SW480 (cell line): ENCODE data around the gene PTPRD.

Experiments
- DNase-seq: peaks from one replicate; pipeline ENCODE4 v3.0.0-alpha.2; 2016; ENCODE audit warnings: low spot score

The PTPRD gene

DNA sequence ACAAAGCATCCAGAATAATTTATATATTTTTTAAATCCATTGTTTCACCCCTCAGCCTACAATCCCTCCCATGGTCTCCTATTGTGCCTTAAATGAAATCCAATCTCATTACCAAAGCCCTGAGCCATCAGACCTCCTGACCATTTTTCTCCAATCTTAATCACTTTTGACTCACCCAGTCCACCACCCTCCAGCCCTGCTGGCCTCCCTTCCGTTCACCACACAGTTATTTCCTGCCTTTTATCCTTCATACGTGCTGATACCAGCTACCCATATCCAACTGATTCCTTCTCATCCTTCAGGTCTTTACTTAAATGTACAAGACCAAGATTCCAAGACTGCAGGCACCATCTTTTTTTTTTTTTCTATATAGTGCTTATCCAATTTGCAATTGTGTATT lies 1786.5 kb downstream of the PTPRD start:
- no peak for DNase-seq

DNA sequence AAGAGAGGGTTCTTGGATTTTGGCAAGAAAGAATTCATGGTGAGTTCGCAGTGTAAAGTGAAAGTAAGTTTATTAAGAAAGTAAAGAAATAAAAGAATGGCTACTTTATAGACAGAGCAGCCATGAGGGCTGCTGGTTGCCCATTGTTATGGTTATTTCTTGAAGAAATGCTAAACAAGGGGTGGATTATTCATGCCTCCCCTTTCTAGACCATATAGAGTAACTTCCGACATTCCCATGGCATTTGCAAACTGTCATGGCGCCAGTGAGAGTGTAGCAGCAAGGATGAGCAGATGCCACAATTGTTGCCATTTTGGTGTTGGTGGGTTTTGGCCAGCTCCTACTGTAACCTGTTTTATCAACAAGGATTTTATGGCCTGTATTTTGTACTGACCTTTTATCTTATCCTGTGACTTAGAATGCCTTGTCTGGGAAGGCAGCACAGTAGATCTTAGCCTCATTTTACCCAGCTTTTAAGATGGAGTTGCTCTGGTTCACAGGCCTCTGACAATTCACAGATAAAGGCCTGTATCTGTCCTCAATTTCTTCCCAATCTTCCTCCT lies 1787.1 kb downstream of the PTPRD start:
- no peak for DNase-seq

DNA sequence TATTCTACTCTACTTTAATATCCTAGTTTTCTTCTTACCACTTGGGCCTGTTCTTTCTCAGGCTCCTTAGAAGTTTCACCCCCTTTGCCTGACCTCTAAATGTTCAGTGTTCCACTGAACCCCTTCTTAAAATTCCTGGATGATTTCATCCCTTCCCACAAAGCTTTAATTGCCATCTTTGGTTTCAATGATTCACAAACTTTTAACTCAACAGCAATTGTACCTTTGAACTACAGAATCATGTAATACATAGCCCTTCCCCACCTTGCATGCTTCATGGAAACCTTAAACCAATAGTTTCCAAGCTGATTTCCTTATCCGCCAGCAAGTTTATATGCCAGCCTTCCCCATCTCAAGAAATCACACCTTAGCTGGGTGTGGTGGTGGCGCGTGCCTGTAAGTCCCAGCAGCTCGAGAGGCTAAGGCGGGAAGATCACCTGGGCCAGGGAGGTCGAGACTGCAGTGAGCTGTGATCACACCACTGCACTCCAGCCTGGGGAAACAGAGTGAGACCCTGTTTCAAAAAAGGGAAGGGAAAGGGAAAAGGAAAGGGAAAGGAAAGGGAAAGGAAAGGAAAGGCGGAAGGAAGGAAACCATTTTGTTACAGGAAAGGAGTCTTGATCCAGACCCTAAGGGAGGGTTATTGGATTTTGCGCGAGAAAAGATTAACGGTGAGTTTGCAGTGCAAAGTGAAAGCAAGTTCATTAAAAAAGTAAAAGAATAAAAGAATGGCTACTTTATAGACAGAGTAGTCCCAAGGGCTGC lies 1789.5 kb downstream of the PTPRD start:
- no peak for DNase-seq

DNA sequence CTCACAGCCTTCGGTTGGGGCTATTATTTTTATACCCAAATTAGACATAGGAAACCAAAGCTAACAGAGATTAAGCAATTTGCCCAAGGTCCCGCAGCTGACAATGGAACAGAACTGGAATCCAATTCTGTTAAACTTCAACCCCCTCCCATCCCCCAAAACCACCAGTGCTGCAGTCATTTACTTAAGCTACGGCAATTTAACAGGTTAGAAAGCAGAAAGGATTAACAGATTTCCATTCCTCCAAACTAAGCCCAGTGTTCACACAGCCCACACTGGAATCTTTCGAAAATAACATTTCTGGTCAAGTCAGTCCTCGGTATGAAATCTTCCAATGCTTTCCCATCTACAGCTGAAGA lies 1790.2 kb downstream of the PTPRD start:
- DNase-seq: no peak

DNA sequence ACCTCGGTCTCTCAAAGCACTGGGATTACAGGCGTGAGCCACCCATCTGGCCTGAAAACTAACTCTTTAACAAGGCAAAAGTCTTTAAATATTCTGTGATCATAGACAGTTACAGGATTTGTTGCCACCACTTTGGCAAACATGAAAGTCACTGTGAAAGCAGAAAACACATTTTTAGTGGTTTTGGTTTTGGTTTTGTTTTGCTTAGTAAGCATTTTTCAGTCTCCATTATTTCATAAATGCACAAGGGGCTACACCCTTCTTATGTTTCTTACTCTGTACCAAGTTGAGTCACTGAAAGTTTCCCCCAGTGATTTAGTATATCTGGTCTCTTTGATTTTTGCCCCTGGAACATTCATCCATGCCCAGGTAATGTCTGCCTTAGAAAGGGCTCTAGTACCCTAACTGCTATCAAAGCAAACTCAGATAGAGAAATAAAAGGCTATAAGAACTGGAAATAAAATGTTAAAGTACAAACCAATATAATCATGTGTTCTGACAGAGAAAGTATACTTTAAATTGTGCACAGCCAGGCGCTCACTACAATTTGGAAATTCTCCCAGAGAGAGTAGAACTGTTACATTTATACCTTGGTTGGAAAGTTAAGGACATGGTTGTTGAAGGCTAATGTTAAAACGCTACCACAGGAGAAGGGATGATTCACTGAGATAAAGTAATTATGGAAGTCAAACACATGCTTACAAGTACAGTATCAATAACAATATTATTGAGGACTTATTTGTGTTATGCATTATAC lies 1790.7 kb downstream of the PTPRD start:
- no peak for DNase-seq

DNA sequence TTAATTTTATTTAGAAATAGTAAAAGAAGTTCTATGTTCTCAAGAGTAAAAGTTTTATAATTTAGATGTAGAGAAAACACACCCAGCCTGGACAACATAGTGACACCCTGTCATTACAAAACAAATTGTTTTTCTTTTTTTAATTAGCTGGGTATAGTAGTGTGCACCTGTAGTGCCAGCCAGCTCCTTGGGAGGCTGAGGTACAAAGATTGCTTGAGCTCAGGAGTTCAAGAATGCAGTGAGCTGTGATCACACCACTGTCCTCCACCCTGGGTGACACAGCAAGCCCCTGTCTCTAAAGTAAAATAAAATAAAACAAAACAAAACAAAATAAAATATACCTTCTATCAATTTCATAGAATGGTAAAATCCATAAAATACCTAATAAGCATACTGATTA lies 1795.5 kb downstream of the PTPRD start:
- no peak for DNase-seq

DNA sequence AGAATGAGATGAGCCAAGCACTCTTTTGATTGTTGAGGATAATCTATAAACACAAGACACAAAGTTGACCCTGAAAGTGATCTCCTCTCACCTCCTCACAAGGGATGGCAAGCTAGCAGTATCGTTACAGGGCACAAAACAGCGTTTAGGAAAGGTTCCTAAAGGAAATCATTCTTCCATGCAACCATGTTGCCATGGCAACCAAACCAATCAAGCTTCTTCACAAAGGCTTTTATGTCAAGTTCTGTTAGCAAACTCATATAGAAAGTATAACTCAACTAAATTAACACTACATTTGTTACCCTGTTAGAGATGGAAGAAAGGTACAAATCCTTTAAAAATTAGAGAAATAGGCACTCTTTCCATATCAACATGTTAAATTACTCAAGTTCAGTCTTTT lies 1796.4 kb downstream of the PTPRD start:
- DNase-seq: no peak

DNA sequence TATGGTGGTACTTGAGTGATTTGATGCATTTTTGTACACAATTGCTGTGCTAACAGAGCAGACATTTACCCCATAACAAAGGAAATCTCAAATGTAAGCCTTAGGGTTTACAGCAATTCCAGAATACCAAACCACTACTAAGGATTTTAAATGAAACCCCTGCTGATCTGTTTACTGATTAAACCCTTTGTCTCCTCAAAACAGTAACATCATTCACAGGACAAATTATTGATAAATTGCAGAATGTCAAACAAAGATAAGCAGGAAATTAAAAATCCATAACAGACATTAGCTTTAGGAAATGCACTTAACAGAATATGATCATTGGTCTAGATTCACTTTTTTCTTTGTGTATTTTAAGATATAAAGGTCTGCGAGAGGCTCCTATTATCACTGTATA lies 1796.9 kb downstream of the PTPRD start:
- no peak for DNase-seq

DNA sequence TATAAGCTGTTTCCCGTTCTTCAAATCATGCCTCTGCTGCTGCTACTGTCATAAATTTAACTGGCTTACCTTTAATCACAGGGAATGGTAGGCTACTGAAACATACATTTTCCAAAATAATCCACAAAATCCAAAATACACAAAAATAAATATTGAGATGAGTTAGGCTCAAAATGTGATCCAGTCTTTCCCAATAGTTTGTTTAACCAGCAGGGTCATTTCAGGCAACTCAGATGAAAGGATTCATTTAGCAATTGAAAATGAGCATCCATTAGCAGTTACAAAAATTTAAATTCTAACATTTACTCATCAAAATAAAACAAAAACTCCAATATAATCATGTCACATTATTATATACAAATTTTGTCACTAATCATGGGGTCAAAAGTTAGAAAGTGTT lies 1797.6 kb downstream of the PTPRD start:
- no peak for DNase-seq

DNA sequence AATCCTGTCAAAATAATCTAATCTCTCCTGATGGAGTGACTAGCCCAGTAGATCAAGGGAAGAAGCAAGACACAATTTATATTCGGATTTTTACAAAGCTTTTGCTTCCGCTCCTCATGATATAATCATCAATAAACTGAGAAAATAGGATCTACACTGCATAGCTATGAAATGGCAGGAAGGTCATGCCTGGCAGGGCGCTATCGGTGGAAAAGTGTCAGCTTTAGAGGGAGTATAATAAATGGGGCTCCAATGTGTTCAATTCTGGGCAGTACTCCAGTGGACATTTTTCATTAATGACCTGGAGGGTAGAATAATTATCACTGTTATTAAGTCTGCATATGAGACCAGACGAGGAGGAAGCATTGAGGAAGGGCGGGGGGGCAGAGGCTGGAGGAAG lies 1799.9 kb downstream of the PTPRD start:
- DNase-seq: no peak

DNA sequence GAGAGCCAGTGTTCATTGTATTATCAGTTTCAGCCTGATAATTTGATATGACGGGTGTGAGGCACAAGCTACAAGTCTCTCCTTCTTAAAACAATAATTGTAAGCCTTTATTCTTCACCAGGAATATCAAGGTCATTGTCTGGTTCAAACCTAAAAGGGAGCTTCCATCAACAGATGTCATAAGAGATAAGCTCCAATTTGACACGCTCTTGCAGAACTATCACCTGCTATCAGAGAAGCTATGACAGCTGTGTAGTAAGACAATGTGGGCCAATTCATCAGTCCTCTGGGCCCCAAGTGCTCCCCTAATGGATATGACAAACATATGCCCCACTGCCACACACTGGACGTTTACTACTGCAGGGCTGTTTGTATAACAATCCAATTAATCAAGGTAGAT lies 1803.1 kb downstream of the PTPRD start:
- DNase-seq: no peak

DNA sequence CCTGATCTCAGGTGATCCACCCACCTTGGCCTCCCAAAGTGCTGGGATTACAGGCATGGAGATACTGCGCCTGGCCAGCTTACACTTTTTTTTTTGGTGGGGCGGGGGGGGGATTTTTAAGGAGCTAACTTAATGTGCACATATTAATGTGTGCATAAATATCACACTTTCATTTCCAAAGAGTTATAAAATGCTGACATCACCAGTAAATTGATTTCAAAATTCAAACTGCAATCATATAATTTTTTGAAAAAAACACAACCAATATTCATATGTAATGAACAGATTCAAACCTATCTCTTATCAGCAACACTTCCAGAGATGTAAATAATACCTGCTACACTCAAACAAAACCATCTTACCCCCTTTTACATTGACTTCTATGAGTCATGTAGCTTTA lies 1806.7 kb downstream of the PTPRD start:
- DNase-seq: no peak

DNA sequence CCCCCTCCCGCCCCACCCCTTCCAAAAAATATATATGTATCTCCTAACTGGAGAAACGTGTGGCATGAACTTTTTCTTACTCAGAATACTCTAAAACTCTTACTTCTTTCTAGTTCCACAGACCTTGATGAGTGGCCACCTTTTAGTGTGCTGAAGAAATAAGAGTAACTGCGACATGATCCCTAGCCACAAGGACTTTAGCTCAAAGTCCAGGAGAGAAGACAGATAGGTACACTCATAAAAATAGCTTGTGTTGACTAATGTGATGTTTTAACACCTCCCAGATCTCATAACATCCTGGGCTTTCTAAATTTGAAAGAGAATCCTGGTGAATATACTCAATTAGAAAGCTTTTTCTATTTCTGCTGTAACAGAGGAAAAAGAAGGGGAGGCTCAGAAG lies 1808.2 kb downstream of the PTPRD start:
- DNase-seq: no peak

DNA sequence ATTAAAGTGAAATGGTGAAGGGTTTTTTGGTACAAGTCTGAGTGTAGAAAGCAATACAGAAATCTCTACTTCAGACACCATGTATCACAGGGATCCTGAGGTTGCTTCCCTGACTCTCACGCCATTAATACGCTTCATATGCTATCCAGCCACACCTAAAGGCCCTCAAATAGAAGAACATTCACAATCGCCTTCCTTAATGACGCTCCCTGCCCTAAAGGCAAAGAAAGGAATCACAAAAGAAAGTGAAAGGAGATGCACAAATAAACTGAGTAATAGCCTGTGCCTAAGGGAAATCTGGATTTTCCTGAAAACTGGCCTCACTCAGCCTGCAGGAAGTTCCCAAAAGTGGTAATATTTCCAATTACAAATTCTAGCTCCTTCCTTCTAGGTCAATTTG lies 1810.6 kb downstream of the PTPRD start:
- DNase-seq: no peak

DNA sequence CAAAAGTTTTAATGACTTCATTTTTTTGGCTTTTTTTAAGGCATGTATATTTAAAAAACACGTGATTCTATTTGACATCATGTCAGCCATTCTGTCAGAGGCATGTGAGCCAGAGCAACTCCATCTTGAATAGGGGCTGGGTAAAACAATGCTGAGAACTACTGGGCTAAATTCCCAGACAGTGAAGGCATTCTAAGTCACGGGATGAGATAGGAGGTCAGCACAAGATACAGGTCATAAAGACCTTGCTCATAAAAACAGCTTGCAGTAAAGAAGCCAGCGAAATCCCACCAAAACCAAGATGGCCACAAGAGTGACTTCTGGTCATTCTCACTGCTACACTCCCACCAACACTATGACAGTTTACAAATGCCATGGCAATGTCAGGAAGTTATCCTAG lies 1812.6 kb downstream of the PTPRD start:
- no peak for DNase-seq

DNA sequence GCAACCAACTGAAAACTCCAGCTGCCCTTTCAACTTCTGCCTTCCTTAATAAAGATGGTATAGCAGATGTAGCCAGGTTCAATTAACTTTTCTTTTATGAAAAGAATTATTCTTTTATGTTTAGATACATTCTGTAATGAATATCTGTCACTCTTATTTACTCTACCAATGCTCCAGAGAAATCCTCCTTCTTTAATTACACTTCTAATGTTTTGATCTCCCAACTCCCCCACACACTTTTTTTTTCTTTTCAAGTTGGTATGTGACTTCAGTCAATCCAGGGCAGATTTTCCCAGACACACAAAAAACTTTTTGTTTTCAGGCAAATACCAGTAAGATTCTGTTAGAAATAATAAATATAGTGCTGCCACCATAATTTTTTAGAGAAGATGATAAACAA lies 1813.2 kb downstream of the PTPRD start:
- DNase-seq: no peak

DNA sequence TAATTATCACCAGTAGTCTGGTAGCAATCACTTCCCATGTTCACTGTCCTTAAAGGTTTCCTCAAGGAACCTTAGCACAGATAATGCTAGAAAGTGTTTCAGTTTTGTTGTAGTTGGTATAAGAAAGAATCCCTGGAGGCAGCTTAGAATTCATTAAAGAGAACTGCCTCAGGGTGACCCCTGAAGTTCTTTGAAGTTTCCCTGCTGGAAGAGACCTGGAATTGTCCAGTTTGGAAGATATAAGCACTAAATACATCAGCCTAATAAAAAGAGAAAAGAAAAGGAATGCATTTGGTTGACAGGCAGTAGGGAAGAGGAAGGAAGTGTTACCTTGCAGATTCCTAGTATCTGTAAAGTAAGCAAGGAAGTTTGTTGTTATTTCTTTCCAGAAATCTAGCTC lies 1813.6 kb downstream of the PTPRD start:
- DNase-seq: no peak

DNA sequence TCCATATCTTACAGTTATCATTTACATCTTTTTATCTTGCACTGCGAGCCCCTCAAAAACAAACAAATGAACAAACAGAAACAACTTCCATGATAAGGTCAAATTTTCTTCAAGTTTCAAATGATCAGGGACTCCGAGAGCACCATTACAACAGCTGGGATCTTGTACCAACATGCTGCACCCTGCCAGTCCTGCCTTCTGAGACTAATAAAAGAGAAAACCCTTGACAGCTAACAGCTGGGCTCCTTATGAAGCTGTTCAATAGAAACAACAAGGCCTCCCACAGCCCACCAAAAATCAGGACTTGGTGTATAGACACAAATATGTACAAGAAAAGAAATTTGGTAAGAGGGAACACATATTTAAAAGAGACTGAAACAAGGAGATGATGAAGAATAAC lies 1828.0 kb downstream of the PTPRD start:
- DNase-seq: no peak

DNA sequence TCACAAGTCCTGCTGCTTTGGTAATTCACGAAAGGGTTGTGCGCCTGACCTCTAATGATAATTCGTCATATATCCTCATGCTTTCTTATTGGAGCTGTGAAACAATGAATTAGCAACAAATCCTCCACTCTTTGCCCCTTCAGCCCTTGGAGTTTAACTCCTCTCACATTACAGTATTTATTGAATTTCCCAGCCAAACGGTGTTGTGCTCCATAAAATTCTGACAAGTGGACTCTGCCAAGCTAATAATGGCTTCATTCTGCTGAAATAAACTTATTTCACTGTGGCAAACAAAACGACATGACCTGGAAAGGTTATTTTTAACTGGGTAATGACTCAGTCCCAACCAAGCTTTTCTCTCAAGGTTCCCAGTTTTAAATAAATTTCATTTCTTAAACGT lies 1828.9 kb downstream of the PTPRD start:
- DNase-seq: no peak

DNA sequence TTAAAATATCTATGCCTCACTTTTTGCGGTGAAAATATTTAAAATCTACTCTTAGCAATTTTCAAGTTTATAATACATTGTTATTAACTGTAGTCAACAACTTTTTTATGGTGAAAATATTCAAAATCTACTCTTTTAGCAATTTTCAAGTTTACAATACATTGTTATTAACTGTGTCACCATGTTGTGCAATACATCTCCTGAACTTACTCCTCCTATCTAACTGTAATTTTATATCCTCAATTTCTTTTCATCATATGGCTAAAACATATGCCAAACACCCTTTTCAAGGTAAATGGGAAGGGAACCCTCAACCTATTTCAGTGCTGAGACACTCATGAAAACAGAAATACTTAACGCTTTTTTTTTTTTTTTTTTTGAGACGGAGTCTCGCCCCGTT lies 1830.6 kb downstream of the PTPRD start:
- DNase-seq: no peak

DNA sequence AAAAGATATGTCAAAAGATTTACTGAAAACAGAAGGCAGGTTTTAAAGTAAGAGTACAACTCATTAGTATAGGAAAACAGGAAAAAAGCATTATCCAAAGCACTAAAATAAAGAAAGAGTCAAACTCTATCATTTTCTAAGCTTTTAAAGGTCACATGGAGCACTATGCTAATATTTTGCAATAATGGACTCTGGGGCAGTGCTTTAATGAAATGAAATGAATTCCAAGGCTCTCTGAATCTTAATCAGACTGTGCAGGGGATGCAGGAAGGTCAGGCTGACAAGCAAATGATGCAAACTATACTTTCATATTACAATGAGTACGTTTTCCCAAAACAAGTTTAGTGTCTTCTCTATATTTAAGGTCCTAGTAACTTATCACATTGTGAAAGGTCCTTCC lies 1831.3 kb downstream of the PTPRD start:
- DNase-seq: no peak

DNA sequence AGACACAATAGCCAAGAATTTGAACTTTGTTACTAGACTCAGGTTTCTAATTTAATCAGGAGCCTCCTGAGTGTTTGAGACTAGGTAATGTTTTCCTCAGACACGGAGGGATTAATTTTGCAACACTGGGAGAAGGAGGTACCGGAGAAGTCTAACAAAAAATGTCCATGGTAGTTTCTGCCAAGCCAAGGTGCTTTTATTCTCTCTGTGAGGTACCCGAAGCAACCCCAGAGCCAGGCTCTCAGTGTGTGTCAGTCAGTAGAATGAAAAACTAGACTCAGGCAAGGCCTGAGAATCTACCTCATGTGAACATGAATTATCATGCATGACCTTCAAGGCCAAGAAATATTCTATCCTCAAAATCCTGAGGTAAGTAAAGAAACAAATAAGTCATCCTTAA lies 1832.4 kb downstream of the PTPRD start:
- no peak for DNase-seq

DNA sequence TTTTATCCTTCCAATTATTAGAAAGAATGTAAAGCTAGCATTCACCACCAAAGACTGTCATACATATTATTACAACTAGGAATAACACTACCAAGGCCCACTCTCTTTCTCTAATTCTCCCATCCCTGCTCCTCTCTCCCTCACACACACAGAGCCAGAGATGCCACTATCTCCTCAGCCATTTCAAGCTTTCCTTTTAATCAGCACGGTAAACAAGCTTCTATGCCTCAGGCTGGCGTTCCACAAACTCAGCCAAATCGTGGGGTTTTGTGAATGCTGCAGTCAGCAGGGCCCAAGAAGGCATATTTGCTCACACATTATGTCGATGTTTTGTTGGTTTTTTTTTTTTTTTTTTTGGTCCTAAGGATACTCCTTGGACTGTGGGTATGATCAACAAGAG lies 1833.3 kb downstream of the PTPRD start:
- no peak for DNase-seq

DNA sequence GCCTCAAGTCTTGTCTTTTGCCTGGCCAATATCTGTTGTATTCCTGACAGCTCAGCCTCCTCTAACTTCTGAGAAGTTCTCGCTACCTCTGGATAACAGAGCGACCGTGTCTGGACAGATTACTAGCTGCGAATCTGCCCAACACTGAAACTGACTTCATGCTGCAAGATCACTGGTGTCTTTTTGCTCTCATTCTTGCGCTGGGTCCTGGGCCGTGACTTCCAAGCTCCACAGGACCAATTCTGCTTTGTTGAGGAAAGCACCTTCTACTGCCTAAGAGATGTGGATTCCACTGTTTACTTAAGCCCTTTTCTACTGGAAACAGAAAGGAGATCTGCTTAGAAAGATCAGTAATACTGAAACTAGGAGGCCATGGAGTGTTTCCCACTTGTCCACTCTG lies 1834.4 kb downstream of the PTPRD start:
- no peak for DNase-seq
